Measurements from ENCODE around the gene CELF2.

The CELF2 gene

GRCh38 chr10:11274452-11274851, 256.8 kb downstream of the CELF2 start:
- DNase-seq (ENCODE audit: low read depth), result no peak

GRCh38 chr10:11275651-11276050, 258.0 kb downstream of the CELF2 start:
- DNase-seq (ENCODE audit: low read depth), result no peak

GRCh38 chr10:11276449-11276990, 258.8 kb downstream of the CELF2 start:
- no peak for DNase-seq (ENCODE audit: low read depth)

GRCh38 chr10:11279314-11279713, 261.6 kb downstream of the CELF2 start:
- no peak for DNase-seq (ENCODE audit: low read depth)

- no peak for DNase-seq (ENCODE audit: low read depth)
These were observed 262.7 kb downstream of the CELF2 start for GRCh38 chr10:11280187-11280932.

GRCh38 chr10:11282156-11282555, 264.5 kb downstream of the CELF2 start:
- DNase-seq (ENCODE audit: low read depth), result no peak

- no peak for DNase-seq (ENCODE audit: low read depth)
These were observed 265.0 kb downstream of the CELF2 start for GRCh38 chr10:11282661-11283060.

DNA sequence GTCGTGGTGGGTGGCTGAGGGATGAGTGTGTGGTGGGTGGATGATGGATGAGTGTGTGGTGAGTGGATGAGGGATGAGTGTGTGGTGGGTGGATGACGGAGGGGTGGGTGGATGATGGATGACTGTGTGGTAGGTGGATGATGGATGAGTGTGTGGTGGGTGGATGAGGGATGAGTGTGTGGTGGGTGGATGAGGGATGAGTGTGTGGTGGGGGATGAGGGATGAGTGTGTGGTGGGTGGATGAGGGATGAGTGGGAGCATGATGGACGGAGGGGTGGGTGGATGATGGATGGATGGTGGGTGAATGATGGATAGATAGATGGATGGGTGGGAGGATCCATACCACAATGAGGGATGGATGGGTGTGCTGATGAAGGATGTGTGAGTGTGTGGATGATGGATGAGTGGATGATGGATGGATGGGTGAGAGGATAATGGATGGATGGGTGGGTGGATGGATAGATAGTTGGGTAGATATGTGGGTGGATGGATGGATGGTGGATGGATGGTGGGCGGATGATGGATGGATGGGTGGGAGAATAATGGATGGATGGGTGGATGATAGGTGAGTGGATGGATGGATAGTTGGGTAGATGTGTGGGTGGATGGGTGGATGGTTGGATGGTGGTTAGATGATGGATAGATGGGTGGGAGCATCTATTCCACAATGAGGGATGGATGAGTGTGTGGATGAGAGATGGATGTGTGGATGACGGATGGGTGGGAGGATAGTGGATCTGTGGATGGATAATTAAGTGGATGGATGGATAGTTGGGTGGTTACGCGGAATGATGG, 266.8 kb downstream of the CELF2 start:
- DNase-seq (ENCODE audit: low read depth), result no peak

DNA sequence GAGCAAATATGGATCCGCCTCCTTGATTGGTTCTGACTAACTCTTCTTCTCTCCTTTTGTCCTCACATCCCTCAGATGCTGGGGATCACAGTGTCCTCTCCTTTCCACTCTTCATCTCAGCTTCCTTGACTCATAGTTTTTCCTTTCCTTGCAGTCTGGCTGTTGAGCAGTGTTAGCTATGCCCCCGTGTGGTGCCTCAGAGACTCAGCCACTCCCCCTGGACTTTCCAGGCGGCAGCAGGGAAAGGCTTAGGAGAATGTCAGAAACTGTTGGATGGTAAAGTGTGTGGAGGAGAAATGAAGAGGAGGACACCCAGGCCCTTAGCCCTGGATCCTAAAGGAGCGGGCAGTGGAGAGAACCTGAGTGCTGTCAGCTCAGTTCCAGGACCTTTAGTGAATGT, 267.5 kb downstream of the CELF2 start:
- DNase-seq (ENCODE audit: low read depth), result no peak

- DNase-seq (ENCODE audit: low read depth), result no peak
These were observed 268.7 kb downstream of the CELF2 start for GRCh38 chr10:11286261-11286852.

DNA sequence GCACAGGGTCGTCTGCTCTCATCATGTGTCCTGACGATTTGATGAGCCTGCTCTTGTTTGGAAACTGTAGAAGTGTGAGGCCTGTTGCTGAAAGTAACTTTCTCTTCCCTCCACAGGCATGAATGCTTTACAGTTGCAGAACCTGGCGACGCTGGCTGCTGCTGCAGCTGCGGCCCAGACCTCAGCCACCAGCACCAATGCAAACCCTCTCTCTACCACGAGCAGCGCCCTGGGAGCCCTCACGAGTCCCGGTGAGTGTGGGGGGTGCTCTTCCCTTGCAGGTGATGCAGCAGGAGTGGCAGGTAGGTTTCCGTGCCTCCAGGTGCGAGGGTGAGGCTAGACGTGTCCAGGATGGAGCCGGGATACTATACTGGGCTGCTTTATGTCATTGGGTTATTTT, 270.6 kb downstream of the CELF2 start:
- no peak for DNase-seq (ENCODE audit: low read depth)

GRCh38 chr10:11290156-11290890, 272.7 kb downstream of the CELF2 start:
- DNase-seq (ENCODE audit: low read depth), result no peak

GRCh38 chr10:11292576-11293302, 275.1 kb downstream of the CELF2 start:
- DNase-seq (ENCODE audit: low read depth), result no peak

- no peak for DNase-seq (ENCODE audit: low read depth)
These were observed 275.7 kb downstream of the CELF2 start for GRCh38 chr10:11293332-11293731.

GRCh38 chr10:11294831-11295450, 277.3 kb downstream of the CELF2 start:
- DNase-seq (ENCODE audit: low read depth), result no peak

- no peak for DNase-seq (ENCODE audit: low read depth)
These were observed 277.8 kb downstream of the CELF2 start for GRCh38 chr10:11295492-11295891.

DNA sequence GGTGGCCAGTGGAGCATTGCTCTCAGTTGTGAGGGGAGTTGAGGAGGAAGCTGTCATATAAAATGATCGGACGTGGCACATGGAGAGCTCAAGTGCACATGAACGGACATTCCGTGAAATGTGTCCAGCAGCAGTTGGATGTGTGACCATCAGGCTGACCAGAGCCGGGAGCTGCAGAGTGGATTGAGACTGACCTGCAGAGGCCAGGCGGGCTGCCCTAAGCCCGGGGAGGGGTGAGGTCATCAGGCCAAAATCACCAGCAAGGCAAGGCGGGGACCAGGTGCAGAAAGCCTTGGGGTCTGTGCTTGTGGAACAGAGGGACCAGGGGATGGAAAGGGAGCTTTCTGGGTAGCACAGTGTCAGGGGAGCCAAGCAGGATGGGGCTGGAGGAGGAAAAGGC, 279.5 kb downstream of the CELF2 start:
- DNase-seq (ENCODE audit: low read depth), result no peak

- no peak for DNase-seq (ENCODE audit: low read depth)
These were observed 280.4 kb downstream of the CELF2 start for GRCh38 chr10:11298116-11298515.

DNA sequence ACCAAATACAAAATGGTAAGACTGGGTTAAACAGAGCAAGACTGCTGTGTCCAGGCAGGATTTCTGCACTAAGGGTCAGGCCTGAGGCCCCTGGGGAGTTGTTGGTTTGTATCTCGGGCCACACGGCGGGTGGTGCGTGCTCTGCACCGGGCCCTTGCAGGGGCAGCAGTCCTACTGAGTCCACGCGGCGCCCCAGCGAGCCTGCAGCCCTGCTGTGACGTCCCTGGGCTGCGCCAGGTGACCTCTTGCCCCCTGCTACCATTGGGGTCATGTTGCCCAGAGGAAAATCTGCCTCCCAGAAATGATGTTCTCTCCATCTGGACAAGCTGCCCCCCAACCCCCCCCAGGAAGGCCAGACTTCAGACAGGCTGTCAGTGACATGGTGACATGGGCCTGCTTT, 281.5 kb downstream of the CELF2 start:
- no peak for DNase-seq (ENCODE audit: low read depth)

DNA sequence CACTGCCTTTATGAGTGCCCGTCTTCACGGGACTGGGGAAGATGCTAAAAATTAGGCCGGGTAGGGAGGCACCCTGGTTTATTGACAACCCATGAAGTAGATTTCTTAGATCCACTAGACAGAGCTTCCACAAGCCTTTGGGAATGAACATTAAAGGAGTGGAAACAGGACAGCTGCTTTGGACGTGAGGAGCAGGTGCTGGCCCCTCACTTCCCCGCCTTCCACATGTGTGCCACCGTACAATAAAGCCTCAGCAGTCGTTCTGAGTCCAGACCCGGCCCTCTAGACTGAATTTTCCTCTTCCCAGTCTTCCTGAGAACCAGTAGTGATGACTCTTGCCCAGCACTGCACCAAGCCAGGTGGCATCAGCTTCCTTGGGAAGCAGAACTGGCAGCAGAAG, 282.4 kb downstream of the CELF2 start:
- DNase-seq (ENCODE audit: low read depth), result no peak

GRCh38 chr10:11300563-11300962, 282.9 kb downstream of the CELF2 start:
- DNase-seq (ENCODE audit: low read depth), result no peak
